HEK293 (cell line): ENCODE data around the gene DNAJC4.

Experiments used
- EGR2 ChIP-seq: fragments of 450-650 bp; formaldehyde crosslinking; IDR thresholded peaks from 2 replicates; pipeline ENCODE4 v1.5.1; 2016; ENCODE audit warnings: low read depth, missing biosample characterization, missing genetic modification characterization
- FEZF1 ChIP-seq: fragments of 450-650 bp; formaldehyde crosslinking; IDR thresholded peaks from 2 replicates; pipeline ENCODE4 v1.5.1; 2016; ENCODE audit warnings: missing biosample characterization, missing genetic modification characterization
- GLI4 ChIP-seq: fragments of 450-650 bp; formaldehyde crosslinking; IDR thresholded peaks from 2 replicates; pipeline ENCODE4 v1.5.1; 2016; ENCODE audit warnings: missing biosample characterization, missing genetic modification characterization
- KLF7 ChIP-seq: fragments of 450-650 bp; formaldehyde crosslinking; IDR thresholded peaks from 2 replicates; pipeline ENCODE4 v1.5.1; 2016; ENCODE audit warnings: missing biosample characterization, missing genetic modification characterization, borderline replicate concordance
- SCRT2 ChIP-seq: fragments of 450-650 bp; formaldehyde crosslinking; IDR thresholded peaks from 2 replicates; pipeline ENCODE4 v1.5.1; 2016; ENCODE audit warnings: missing biosample characterization, missing genetic modification characterization
- ZFHX2 ChIP-seq: fragments of 450-650 bp; formaldehyde crosslinking; conservative IDR thresholded peaks from 2 replicates; pipeline ENCODE4 v1.5.1; 2016; ENCODE audit warnings: missing biosample characterization, missing genetic modification characterization
- ZNF174 ChIP-seq: fragments of 450-650 bp; formaldehyde crosslinking; IDR thresholded peaks from 2 replicates; pipeline ENCODE4 v1.5.0; 2017; ENCODE audit warnings: missing biosample characterization, mild to moderate bottlenecking, missing genetic modification characterization
- ZNF335 ChIP-seq: fragments of 450-650 bp; formaldehyde crosslinking; conservative IDR thresholded peaks from 2 replicates; pipeline ENCODE4 v1.5.1; 2016; ENCODE audit warnings: missing biosample characterization, missing genetic modification characterization
- ZNF521 ChIP-seq: fragments of 450-650 bp; formaldehyde crosslinking; IDR thresholded peaks from 2 replicates; pipeline ENCODE4 v1.5.1; 2017; ENCODE audit warnings: missing biosample characterization, mild to moderate bottlenecking, missing genetic modification characterization
- ZNF548 ChIP-seq: fragments of 450-650 bp; formaldehyde crosslinking; IDR thresholded peaks from 2 replicates; pipeline ENCODE4 v1.5.1; 2016; ENCODE audit warnings: missing biosample characterization, missing genetic modification characterization
- ZNF664 ChIP-seq: fragments of 450-650 bp; formaldehyde crosslinking; IDR thresholded peaks from 2 replicates; pipeline ENCODE4 v1.5.1; 2016; ENCODE audit warnings: missing biosample characterization, missing genetic modification characterization
- ZNF677 ChIP-seq: fragments of 450-650 bp; IDR thresholded peaks from 2 replicates; pipeline ENCODE4 v1.5.0; 2018; ENCODE audit warnings: missing biosample characterization, mild to moderate bottlenecking, missing genetic modification characterization, moderate library complexity
- ZNF830 ChIP-seq: fragments of 450-650 bp; IDR thresholded peaks from 2 replicates; pipeline ENCODE4 v1.5.0; 2018; ENCODE audit warnings: missing biosample characterization, missing genetic modification characterization, low read depth, mild to moderate bottlenecking, moderate library complexity
- TF ChIP-seq, protein P1 (sequence below): fragments of 450-650 bp; formaldehyde crosslinking; IDR thresholded peaks from 2 replicates; pipeline ENCODE4 v1.5.1; 2017; ENCODE audit warnings: missing biosample characterization, missing genetic modification characterization
- TF ChIP-seq, protein P2 (sequence below): fragments of 450-650 bp; IDR thresholded peaks from 2 replicates; pipeline ENCODE4 v1.5.1; 2018; ENCODE audit warnings: missing biosample characterization, missing genetic modification characterization
- TF ChIP-seq, protein P3 (sequence below): fragments of 450-650 bp; formaldehyde crosslinking; IDR thresholded peaks from 2 replicates; pipeline ENCODE4 v1.5.1; 2016; ENCODE audit warnings: missing biosample characterization, missing genetic modification characterization, borderline replicate concordance
- TF ChIP-seq, protein P4 (sequence below): fragments of 450-650 bp; formaldehyde crosslinking; optimal IDR thresholded peaks from 2 replicates; pipeline ENCODE3; 2016; ENCODE audit warnings: missing biosample characterization, mild to moderate bottlenecking, missing genetic modification characterization
- TF ChIP-seq, protein P5 (sequence below): fragments of 450-650 bp; formaldehyde crosslinking; IDR thresholded peaks from 2 replicates; pipeline ENCODE4 v1.5.1; 2016; ENCODE audit warnings: missing biosample characterization, missing genetic modification characterization
- TF ChIP-seq, protein P6 (sequence below): fragments of 450-650 bp; formaldehyde crosslinking; IDR thresholded peaks from 2 replicates; pipeline ENCODE4; 2016; ENCODE audit warnings: missing biosample characterization, missing genetic modification characterization
- TF ChIP-seq, protein P7 (sequence below): fragments of 450-650 bp; formaldehyde crosslinking; IDR thresholded peaks from 2 replicates; pipeline ENCODE4 v1.5.1; 2016; ENCODE audit warnings: missing biosample characterization, missing genetic modification characterization

Gene DNAJC4

DNA sequence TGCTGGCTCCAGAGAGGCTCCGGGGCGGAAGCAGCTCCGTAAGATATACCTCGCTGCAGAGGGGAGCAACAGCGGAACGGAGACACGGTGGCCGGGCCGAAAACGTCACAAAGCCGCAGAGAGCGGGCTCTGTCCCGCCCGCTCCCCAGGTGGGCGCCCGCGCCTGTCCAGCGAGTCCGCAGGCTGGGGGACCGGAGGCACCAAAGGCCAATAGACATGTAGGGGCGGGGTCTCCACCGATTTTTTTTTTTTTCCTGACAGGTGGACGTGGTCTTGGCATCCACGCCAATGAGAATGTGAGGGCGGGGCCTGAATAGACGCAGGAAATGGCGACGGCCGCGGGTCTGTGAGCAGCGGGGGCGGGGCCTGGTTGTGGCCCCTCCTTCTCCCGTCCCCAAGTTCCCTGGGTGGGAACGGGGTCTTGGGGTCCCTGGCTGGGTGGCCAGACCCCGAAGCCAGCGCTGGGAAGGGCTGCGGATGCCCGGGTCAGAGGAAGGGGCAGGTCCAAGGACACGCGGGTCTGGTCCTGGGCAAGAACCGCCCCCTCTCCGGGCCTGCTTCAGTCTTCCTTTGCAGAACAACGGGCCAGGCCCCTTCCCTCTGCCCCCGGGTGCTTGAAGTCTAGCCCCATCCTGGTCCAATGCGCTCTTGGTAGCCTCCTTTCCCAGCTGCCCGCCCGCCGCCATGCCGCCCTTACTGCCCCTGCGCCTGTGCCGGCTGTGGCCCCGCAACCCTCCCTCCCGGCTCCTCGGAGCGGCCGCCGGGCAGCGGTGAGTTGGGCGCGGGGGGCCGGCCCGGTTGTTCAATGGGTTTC is at the start of gene DNAJC4 (continued):
- TF ChIP-seq ZNF830 = no peak
- TF ChIP-seq, protein P1, sequence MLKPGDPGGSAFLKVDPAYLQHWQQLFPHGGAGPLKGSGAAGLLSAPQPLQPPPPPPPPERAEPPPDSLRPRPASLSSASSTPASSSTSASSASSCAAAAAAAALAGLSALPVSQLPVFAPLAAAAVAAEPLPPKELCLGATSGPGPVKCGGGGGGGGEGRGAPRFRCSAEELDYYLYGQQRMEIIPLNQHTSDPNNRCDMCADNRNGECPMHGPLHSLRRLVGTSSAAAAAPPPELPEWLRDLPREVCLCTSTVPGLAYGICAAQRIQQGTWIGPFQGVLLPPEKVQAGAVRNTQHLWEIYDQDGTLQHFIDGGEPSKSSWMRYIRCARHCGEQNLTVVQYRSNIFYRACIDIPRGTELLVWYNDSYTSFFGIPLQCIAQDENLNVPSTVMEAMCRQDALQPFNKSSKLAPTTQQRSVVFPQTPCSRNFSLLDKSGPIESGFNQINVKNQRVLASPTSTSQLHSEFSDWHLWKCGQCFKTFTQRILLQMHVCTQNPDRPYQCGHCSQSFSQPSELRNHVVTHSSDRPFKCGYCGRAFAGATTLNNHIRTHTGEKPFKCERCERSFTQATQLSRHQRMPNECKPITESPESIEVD (tag by site-specific recombination) = no peak
- TF ChIP-seq, protein P2, sequence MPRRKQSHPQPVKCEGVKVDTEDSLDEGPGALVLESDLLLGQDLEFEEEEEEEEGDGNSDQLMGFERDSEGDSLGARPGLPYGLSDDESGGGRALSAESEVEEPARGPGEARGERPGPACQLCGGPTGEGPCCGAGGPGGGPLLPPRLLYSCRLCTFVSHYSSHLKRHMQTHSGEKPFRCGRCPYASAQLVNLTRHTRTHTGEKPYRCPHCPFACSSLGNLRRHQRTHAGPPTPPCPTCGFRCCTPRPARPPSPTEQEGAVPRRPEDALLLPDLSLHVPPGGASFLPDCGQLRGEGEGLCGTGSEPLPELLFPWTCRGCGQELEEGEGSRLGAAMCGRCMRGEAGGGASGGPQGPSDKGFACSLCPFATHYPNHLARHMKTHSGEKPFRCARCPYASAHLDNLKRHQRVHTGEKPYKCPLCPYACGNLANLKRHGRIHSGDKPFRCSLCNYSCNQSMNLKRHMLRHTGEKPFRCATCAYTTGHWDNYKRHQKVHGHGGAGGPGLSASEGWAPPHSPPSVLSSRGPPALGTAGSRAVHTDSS = no peak
- no peak for TF ChIP-seq ZNF677
- no peak for TF ChIP-seq ZNF548 (tag by site-specific recombination)
- TF ChIP-seq ZNF521 (tag by site-specific recombination) = no peak
- no peak for TF ChIP-seq ZFHX2 (tag by site-specific recombination)
- TF ChIP-seq ZNF664 (tag by site-specific recombination) = no peak
- TF ChIP-seq ZNF335 (tag by site-specific recombination) = peak; percentile 83
- TF ChIP-seq GLI4 (tag by site-specific recombination) = no peak
- TF ChIP-seq, protein P3, sequence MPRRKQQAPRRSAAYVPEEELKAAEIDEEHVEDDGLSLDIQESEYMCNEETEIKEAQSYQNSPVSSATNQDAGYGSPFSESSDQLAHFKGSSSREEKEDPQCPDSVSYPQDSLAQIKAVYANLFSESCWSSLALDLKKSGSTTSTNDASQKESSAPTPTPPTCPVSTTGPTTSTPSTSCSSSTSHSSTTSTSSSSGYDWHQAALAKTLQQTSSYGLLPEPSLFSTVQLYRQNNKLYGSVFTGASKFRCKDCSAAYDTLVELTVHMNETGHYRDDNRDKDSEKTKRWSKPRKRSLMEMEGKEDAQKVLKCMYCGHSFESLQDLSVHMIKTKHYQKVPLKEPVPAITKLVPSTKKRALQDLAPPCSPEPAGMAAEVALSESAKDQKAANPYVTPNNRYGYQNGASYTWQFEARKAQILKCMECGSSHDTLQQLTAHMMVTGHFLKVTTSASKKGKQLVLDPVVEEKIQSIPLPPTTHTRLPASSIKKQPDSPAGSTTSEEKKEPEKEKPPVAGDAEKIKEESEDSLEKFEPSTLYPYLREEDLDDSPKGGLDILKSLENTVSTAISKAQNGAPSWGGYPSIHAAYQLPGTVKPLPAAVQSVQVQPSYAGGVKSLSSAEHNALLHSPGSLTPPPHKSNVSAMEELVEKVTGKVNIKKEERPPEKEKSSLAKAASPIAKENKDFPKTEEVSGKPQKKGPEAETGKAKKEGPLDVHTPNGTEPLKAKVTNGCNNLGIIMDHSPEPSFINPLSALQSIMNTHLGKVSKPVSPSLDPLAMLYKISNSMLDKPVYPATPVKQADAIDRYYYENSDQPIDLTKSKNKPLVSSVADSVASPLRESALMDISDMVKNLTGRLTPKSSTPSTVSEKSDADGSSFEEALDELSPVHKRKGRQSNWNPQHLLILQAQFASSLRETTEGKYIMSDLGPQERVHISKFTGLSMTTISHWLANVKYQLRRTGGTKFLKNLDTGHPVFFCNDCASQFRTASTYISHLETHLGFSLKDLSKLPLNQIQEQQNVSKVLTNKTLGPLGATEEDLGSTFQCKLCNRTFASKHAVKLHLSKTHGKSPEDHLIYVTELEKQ (tag by site-specific recombination) = no peak
- TF ChIP-seq EGR2 (tag by site-specific recombination) = no peak
- TF ChIP-seq, protein P4, sequence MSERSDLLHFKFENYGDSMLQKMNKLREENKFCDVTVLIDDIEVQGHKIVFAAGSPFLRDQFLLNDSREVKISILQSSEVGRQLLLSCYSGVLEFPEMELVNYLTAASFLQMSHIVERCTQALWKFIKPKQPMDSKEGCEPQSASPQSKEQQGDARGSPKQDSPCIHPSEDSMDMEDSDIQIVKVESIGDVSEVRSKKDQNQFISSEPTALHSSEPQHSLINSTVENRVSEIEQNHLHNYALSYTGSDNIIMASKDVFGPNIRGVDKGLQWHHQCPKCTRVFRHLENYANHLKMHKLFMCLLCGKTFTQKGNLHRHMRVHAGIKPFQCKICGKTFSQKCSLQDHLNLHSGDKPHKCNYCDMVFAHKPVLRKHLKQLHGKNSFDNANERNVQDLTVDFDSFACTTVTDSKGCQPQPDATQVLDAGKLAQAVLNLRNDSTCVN (tag by site-specific recombination) = peak; percentile 40
- no peak for TF ChIP-seq SCRT2 (tag by site-specific recombination)
- no peak for TF ChIP-seq FEZF1 (tag by site-specific recombination)
- TF ChIP-seq, protein P5, sequence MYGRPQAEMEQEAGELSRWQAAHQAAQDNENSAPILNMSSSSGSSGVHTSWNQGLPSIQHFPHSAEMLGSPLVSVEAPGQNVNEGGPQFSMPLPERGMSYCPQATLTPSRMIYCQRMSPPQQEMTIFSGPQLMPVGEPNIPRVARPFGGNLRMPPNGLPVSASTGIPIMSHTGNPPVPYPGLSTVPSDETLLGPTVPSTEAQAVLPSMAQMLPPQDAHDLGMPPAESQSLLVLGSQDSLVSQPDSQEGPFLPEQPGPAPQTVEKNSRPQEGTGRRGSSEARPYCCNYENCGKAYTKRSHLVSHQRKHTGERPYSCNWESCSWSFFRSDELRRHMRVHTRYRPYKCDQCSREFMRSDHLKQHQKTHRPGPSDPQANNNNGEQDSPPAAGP (tag by site-specific recombination) = peak; percentile 37; the same call in 1 of the 2 replicates
- TF ChIP-seq, protein P6, sequence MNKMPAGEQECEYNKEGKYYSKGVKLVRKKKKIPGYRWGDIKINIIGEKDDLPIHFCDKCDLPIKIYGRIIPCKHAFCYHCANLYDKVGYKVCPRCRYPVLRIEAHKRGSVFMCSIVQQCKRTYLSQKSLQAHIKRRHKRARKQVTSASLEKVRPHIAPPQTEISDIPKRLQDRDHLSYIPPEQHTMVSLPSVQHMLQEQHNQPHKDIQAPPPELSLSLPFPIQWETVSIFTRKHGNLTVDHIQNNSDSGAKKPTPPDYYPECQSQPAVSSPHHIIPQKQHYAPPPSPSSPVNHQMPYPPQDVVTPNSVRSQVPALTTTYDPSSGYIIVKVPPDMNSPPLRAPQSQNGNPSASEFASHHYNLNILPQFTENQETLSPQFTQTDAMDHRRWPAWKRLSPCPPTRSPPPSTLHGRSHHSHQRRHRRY (tag by site-specific recombination) = no peak
- no peak for TF ChIP-seq ZNF174 (tag by site-specific recombination)
- no peak for TF ChIP-seq KLF7 (tag by site-specific recombination)
- TF ChIP-seq, protein P7, sequence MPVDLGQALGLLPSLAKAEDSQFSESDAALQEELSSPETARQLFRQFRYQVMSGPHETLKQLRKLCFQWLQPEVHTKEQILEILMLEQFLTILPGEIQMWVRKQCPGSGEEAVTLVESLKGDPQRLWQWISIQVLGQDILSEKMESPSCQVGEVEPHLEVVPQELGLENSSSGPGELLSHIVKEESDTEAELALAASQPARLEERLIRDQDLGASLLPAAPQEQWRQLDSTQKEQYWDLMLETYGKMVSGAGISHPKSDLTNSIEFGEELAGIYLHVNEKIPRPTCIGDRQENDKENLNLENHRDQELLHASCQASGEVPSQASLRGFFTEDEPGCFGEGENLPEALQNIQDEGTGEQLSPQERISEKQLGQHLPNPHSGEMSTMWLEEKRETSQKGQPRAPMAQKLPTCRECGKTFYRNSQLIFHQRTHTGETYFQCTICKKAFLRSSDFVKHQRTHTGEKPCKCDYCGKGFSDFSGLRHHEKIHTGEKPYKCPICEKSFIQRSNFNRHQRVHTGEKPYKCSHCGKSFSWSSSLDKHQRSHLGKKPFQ (tag by site-specific recombination) = no peak
